B cell (primary cell): Measurements from ENCODE around the gene KCNIP1.

Source experiments
- EZH2 ChIP-seq: IDR thresholded peaks from 2 replicates; pipeline ENCODE4 v1.6.1; 2012; ENCODE audit warnings: borderline replicate concordance, low read depth, mild to moderate bottlenecking, moderate library complexity, low read length; ENCODE audit not compliant: insufficient read depth, poor library complexity, severe bottlenecking
- TF ChIP-seq, protein P1 (sequence below): fragments of 200-600 bp; IDR thresholded peaks from one replicate; pipeline ENCODE4 v1.8.0; 2022; ENCODE audit warnings: antibody characterized with exemption, mild to moderate bottlenecking

DNA sequence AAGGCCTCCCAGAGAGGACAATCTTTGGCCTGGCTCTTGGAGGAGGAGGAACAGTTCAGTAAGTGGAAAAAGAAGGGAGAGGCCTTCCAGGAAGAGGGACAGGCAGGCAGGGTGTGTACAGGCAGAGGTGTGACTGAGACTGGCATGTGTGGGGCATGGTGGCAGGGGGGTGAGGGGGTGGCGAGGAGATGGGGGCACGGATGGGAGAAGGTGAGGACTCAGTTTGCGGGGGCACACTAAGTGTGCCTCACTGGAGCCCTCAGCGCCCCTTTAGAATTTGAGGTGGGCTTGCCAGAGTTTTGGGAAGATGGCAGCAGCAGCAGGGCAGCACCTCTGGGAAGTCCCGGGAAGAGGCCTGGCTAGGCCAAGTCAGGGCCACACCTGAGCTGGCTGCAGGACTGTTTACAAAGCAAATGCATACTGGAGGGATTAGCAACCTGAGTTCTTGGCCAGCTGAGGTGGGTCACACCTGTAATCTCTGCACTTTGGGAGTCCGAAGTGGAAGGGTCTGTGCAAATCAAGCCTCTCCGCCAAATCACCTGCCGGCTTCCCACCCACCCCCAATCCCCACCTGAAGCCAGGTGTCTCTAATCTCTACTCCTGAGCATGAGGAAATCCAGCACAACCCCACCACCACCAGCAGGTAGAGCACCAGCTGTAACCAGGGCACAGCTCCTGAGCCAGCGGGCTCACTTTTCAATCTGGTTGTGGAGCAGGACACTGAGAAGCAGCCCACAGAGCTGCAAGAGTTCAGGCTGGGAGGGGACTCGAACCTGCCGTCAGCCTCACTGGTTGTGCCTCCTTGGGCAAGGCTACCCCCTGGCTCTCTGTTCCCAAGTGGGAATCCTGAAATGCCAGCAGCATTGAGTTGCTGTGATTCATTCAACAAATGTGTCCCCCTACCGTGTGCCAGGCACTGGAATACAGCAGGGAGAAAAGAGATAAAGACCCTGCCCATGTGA is 269.5 kb downstream of the KCNIP1 start:
- TF ChIP-seq, protein P1, sequence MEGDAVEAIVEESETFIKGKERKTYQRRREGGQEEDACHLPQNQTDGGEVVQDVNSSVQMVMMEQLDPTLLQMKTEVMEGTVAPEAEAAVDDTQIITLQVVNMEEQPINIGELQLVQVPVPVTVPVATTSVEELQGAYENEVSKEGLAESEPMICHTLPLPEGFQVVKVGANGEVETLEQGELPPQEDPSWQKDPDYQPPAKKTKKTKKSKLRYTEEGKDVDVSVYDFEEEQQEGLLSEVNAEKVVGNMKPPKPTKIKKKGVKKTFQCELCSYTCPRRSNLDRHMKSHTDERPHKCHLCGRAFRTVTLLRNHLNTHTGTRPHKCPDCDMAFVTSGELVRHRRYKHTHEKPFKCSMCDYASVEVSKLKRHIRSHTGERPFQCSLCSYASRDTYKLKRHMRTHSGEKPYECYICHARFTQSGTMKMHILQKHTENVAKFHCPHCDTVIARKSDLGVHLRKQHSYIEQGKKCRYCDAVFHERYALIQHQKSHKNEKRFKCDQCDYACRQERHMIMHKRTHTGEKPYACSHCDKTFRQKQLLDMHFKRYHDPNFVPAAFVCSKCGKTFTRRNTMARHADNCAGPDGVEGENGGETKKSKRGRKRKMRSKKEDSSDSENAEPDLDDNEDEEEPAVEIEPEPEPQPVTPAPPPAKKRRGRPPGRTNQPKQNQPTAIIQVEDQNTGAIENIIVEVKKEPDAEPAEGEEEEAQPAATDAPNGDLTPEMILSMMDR = no peak
- TF ChIP-seq EZH2 = no peak
